Subcutaneous adipose tissue (tissue), 4 donors: ENCODE measurements around the gene BRIP1. TPM values are rescaled to one million over a fixed set of nuclear protein-coding genes. Genes with fewer than 3 reads are reported as not detected.

Experiments
- total RNA-seq, 4 donors: library from RNA; depleted of rRNA; stranded (reverse); fragments of >200 nt; gene quantifications; one replicate each; pipeline ENCODE4 v1.1.0, GENCODE V29; 2016
- TF ChIP-seq, protein P1 (sequence below): fragments of 450-650 bp; IDR thresholded peaks from one replicate; pipeline ENCODE4 v1.5.1; 2016; ENCODE audit warnings: low read depth, mild to moderate bottlenecking, control low read depth, antibody characterized with exemption, moderate library complexity

Gene BRIP1
- total RNA-seq, 4 donors from 2014 or later = 0.33 to 1.1 (median 0.98) TPM

DNA sequence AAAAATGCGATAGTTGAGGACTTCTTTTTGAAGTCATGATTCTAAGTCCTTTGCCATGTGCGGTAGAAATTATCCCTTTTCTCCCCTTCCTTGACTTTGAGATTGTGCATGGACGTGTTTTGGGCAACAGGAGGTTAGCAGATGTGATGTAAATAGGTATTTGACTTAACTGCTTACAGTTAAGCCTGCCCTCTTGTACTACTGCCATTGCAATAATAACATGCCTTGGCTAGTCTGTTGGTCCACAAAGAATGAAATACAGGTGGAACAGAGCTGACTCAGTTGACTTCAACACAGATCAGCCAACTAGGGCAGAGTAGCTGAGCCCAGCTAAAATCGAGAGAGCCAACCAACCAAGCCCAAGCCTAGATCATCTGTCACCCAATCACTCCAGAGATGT, 125.5 kb downstream of the BRIP1 start:
- TF ChIP-seq, protein P1, sequence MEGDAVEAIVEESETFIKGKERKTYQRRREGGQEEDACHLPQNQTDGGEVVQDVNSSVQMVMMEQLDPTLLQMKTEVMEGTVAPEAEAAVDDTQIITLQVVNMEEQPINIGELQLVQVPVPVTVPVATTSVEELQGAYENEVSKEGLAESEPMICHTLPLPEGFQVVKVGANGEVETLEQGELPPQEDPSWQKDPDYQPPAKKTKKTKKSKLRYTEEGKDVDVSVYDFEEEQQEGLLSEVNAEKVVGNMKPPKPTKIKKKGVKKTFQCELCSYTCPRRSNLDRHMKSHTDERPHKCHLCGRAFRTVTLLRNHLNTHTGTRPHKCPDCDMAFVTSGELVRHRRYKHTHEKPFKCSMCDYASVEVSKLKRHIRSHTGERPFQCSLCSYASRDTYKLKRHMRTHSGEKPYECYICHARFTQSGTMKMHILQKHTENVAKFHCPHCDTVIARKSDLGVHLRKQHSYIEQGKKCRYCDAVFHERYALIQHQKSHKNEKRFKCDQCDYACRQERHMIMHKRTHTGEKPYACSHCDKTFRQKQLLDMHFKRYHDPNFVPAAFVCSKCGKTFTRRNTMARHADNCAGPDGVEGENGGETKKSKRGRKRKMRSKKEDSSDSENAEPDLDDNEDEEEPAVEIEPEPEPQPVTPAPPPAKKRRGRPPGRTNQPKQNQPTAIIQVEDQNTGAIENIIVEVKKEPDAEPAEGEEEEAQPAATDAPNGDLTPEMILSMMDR = no peak

DNA sequence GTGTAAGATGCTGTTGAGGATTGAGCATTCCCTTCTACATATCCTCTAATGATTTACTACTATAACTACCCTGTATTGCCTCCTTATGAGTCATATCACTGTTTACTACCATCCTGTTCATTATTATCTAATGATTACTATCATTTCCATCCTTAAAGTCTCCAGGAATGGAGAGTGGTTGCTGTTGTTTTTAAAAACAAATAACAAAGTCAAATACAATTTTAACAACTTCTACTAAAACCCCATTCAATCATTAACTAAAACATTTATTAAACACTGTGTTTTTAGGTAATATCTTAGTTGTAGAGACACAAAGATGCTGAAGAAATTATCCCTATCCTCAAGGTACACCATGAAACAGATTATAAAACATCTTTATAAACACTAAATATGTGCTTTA, 126.9 kb downstream of the BRIP1 start:
- TF ChIP-seq, protein P1 = no peak

DNA sequence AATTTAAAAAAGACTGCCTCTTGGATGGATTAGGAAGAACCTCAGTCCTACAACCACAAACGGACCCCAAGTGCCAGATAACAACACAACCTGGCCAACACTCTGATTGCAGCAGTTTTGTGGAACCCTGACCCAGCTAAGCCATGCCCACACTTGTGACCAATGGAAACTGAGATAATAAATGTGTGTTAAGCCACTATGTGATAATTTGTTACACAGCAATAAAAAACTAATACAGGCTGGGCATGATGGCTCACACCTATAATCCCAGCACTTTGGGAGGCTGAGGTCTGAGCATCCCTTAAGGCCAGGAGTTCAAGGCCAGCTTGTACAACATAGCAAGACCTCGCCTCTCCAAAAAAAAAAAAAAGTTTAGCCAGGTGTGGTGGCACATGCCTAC, 127.5 kb downstream of the BRIP1 start:
- TF ChIP-seq, protein P1 = no peak

DNA sequence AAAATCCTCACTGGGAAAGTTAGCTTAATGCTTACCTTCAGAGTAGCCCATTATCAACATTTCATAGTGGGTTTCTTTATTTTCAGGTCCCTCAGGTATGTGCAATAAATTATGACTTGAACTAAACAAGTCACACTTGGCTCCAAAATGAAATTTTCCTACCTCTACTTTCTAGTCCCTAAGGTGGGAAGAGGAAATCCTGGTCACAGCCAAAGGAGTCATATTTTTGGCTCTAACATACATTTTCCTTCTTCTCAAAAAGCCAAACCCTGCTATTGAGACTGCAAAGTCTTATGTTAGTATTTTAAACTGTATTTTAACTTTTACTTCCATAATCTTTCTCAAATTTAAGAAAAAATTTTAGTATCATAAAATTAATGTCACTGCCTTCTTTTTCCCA, 128.9 kb downstream of the BRIP1 start:
- TF ChIP-seq, protein P1 = no peak

DNA sequence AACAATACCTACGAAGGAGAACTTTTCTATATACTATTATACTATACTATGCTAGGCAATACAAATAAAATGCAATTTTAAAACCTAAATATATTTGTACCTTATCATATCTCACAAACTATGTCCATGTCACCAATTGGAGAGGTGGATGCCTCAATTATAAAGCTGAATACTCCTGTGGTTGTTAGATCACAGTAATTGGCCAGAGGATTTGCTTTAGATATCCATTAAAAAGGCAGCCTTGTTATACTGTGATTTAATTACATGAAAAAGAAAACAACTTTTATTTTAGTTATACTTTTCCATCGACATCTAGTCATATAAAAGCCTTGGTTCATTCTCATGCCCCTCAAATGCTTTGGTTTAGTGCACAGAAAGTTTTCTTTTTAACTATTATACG, 129.3 kb downstream of the BRIP1 start:
- TF ChIP-seq, protein P1 = peak; percentile 55

DNA sequence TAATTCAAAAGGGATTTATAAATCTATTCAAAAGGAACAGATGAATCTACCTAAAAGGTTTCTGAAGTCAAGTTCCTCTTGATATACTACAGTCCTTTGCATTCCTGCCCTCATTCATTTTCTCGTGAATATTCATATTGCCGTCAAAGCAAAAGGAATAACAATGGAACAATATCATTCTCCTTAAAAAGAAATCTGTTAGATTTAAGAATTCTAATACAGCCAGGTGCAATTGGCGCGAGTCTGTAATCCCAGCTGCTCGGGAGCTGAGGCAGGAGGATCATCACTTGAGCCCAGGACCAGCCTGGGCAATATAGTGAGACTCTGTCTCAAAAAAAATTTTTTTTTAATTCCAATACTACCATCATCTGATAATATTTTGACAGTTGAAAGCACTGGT, 130.3 kb downstream of the BRIP1 start:
- TF ChIP-seq, protein P1 = no peak

DNA sequence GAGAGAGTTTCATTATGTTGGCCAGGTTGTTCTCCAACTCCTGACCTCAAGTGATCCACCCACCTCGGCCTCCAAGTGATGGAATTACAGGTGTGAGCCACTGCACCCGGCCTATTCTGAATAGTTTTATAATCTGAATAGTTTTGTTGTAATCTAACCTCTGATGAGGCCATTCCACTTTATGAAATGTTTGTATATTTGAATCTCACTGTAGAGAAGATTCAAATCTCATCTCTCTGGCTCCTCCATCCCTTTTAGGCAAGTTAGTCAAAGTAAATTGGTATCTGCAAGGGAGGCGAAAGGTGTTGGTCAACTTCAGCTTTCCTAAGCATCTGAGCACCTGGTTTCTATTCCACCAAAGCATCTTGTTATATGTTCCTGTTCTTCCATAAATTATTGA, 131.2 kb downstream of the BRIP1 start:
- TF ChIP-seq, protein P1 = no peak

DNA sequence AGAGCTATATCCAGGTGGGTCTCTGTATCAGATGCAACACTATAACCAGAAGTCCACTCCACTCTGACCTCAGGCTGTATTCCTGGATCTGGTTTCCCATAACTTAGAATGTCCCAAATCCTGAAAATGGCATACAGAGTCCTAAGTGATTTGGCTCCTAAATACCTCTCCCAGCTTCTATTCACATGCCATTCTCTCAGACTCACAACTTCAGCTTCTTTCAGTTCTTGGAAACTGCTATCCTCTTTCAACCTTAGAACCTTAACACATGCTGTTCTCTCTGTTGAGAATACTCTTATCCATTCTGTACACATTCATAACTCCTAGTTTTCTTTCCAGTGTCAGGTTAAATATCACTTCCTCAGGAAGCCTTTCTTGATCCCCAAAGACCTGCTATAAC, 132.0 kb downstream of the BRIP1 start:
- TF ChIP-seq, protein P1 = no peak
